Activated naive CD8-positive, alpha-beta T cell treated with anti-CD3 and anti-CD28 coated beads, Interleukin-2, amount 50 U/mL, for 24 hours (primary cell): ENCODE results near the gene SENP8.
A peak's percentile ranks its signal among the peaks of the same experiment; 100 is the strongest.
"Not testable (repeated sequence)": the region's sequence is repeated elsewhere in the genome, so short reads cannot be mapped to it uniquely, and the experiment has no call there.

Experiments
- ATAC-seq: fragments of 150-1000 bp; cut with Tn5 transposase; one replicate; pipeline ENCODE4 v1.10.0; 2021
- DNase-seq: peaks from one replicate; pipeline ENCODE4 v3.0.0; 2021
- H3K27ac Mint-ChIP-seq: one replicate; pipeline ENCODE4 v1.8.0; 2021; ENCODE audit warnings: mild to moderate bottlenecking, mixed read lengths
- H3K27me3 Mint-ChIP-seq: one replicate; pipeline ENCODE4 v1.8.0; 2021; ENCODE audit warnings: mixed read lengths
- H3K36me3 Mint-ChIP-seq: one replicate; pipeline ENCODE4 v1.8.0; 2021; ENCODE audit warnings: low read depth, mixed read lengths
- H3K4me1 Mint-ChIP-seq: one replicate; pipeline ENCODE4 v1.8.0; 2021; ENCODE audit warnings: mixed read lengths
- H3K4me3 Mint-ChIP-seq: one replicate; pipeline ENCODE4 v1.8.0; 2021; ENCODE audit warnings: mild to moderate bottlenecking, moderate library complexity, mixed read lengths
- H3K9me3 Mint-ChIP-seq: one replicate; pipeline ENCODE4 v1.8.0; 2021; ENCODE audit warnings: mixed read lengths

Gene SENP8

GRCh38 chr15:72118017-72118978 lies at the start of gene SENP8, which contains the start of gene MYO9A:
Gene SENP8 (plus strand): TSS chr15:72118403. CDS start chr15:72139624, 21,221 bp downstream.
Gene MYO9A (minus strand): TSS chr15:72118150. CDS start chr15:72046563, 71,587 bp downstream.
- ATAC-seq: peak; percentile 78
- H3K4me3 Mint-ChIP-seq: peak within 1 kb of the TSS; percentile 90
- H3K36me3 Mint-ChIP-seq: no peaks in the 10 kb centered on the region
- H3K4me1 Mint-ChIP-seq: peaks cover 28% of the 10 kb centered on the region
- peak within 1 kb of the TSS; percentile 97 for H3K27ac Mint-ChIP-seq
- no peaks in the 10 kb centered on the region for H3K9me3 Mint-ChIP-seq
- H3K27me3 Mint-ChIP-seq: no peaks in the 10 kb centered on the region
- DNase-seq: peak; percentile 99

- DNase-seq (no peak), ATAC-seq (no peak)
- Mint-ChIP-seq H3K9me3 (no peaks in the 10 kb centered on the region), H3K4me1 (peaks cover 1% of the 10 kb centered on the region), H3K36me3 (peaks cover 6% of the 10 kb centered on the region), H3K4me3 (no peak overlapping the region), H3K27me3 (no peaks in the 10 kb centered on the region), H3K27ac (no peak overlapping the region)
Measured at GRCh38 chr15:72068856-72069255, 49.3 kb upstream of the SENP8 start.

- Mint-ChIP-seq H3K27me3 (no peaks in the 10 kb centered on the region), H3K27ac (no peak overlapping the region), H3K9me3 (no peaks in the 10 kb centered on the region), H3K36me3 (peaks cover under 1% of the 10 kb centered on the region), H3K4me3 (no peak overlapping the region), H3K4me1 (peaks cover 1% of the 10 kb centered on the region)
- ATAC-seq (no peak), DNase-seq (no peak)
Measured at GRCh38 chr15:72070817-72071447, 47.3 kb upstream of the SENP8 start.

GRCh38 chr15:72071448-72071825 lies 46.8 kb upstream of the SENP8 start:
- H3K9me3 Mint-ChIP-seq, H3K36me3 Mint-ChIP-seq, H3K4me3 Mint-ChIP-seq, ATAC-seq, H3K4me1 Mint-ChIP-seq, DNase-seq, H3K27ac Mint-ChIP-seq, H3K27me3 Mint-ChIP-seq: not testable (repeated sequence)

GRCh38 chr15:72074335-72075060 lies 43.7 kb upstream of the SENP8 start:
- DNase-seq: no peak
- H3K4me1 Mint-ChIP-seq: peaks cover 10% of the 10 kb centered on the region
- no peaks in the 10 kb centered on the region for H3K27me3 Mint-ChIP-seq
- H3K4me3 Mint-ChIP-seq: no peak overlapping the region
- no peak for ATAC-seq
- no peak overlapping the region for H3K27ac Mint-ChIP-seq
- peaks cover 4% of the 10 kb centered on the region for H3K36me3 Mint-ChIP-seq
- H3K9me3 Mint-ChIP-seq: no peaks in the 10 kb centered on the region

GRCh38 chr15:72077950-72078349 lies 40.3 kb upstream of the SENP8 start:
- Mint-ChIP-seq H3K4me3 (no peak overlapping the region), H3K36me3 (peaks cover 8% of the 10 kb centered on the region), H3K27me3 (no peaks in the 10 kb centered on the region), H3K9me3 (peaks cover 13% of the 10 kb centered on the region), H3K27ac (no peak overlapping the region), H3K4me1 (peaks cover 10% of the 10 kb centered on the region)
- ATAC-seq: no peak
- no peak for DNase-seq

- Mint-ChIP-seq H3K4me1 (peaks cover 10% of the 10 kb centered on the region), H3K9me3 (peaks cover 23% of the 10 kb centered on the region), H3K36me3 (peaks cover 8% of the 10 kb centered on the region), H3K4me3 (no peak overlapping the region), H3K27me3 (no peaks in the 10 kb centered on the region), H3K27ac (no peak overlapping the region)
- no peak for DNase-seq
- peak; percentile 49 for ATAC-seq
Measured at GRCh38 chr15:72078887-72079286, 39.3 kb upstream of the SENP8 start.

GRCh38 chr15:72082176-72082575 lies 36.0 kb upstream of the SENP8 start:
- ATAC-seq (no peak), DNase-seq (no peak)
- Mint-ChIP-seq H3K4me3 (no peak overlapping the region), H3K27ac (no peak overlapping the region), H3K27me3 (no peaks in the 10 kb centered on the region), H3K9me3 (peaks cover 29% of the 10 kb centered on the region), H3K4me1 (peaks cover 7% of the 10 kb centered on the region), H3K36me3 (peaks cover 11% of the 10 kb centered on the region)

GRCh38 chr15:72086010-72086697 lies 32.0 kb upstream of the SENP8 start:
- Mint-ChIP-seq H3K4me1 (no peaks in the 10 kb centered on the region), H3K27me3 (no peaks in the 10 kb centered on the region), H3K4me3 (no peak overlapping the region), H3K9me3 (peaks cover 28% of the 10 kb centered on the region), H3K36me3 (peaks cover 19% of the 10 kb centered on the region), H3K27ac (no peak overlapping the region)
- ATAC-seq (no peak), DNase-seq (no peak)

GRCh38 chr15:72086920-72087648 lies 31.1 kb upstream of the SENP8 start:
- no peaks in the 10 kb centered on the region for H3K4me1 Mint-ChIP-seq
- H3K27me3 Mint-ChIP-seq: no peaks in the 10 kb centered on the region
- peaks cover 18% of the 10 kb centered on the region for H3K36me3 Mint-ChIP-seq
- DNase-seq: no peak
- ATAC-seq: no peak
- no peak overlapping the region for H3K4me3 Mint-ChIP-seq
- H3K9me3 Mint-ChIP-seq: peaks cover 23% of the 10 kb centered on the region
- H3K27ac Mint-ChIP-seq: no peak overlapping the region

GRCh38 chr15:72092006-72092405 lies 26.2 kb upstream of the SENP8 start:
- no peak for DNase-seq
- no peaks in the 10 kb centered on the region for H3K9me3 Mint-ChIP-seq

GRCh38 chr15:72092691-72093090 lies 25.5 kb upstream of the SENP8 start:
- H3K4me3 Mint-ChIP-seq: no peak overlapping the region
- H3K36me3 Mint-ChIP-seq: peaks cover 12% of the 10 kb centered on the region
- DNase-seq (no peak), ATAC-seq (no peak)
- no peaks in the 10 kb centered on the region for H3K9me3 Mint-ChIP-seq
- no peaks in the 10 kb centered on the region for H3K27me3 Mint-ChIP-seq
- no peak overlapping the region for H3K27ac Mint-ChIP-seq
- no peaks in the 10 kb centered on the region for H3K4me1 Mint-ChIP-seq

More at GRCh38 chr15:72092006-72092405, 26.2 kb upstream of the SENP8 start:
- Mint-ChIP-seq H3K27me3 (no peaks in the 10 kb centered on the region), H3K4me1 (no peaks in the 10 kb centered on the region), H3K4me3 (no peak overlapping the region), H3K36me3 (peaks cover 13% of the 10 kb centered on the region), H3K27ac (no peak overlapping the region)
- no peak for ATAC-seq

- Mint-ChIP-seq H3K4me1 (no peaks in the 10 kb centered on the region), H3K27me3 (no peaks in the 10 kb centered on the region), H3K4me3 (no peak overlapping the region), H3K27ac (no peak overlapping the region), H3K36me3 (peaks cover 5% of the 10 kb centered on the region), H3K9me3 (no peaks in the 10 kb centered on the region)
- ATAC-seq: no peak
- no peak for DNase-seq
Measured at GRCh38 chr15:72096796-72097195, 21.4 kb upstream of the SENP8 start.
